BJ (cell line): Measurements from ENCODE around the gene MCOLN2. TPM values are rescaled to one million over a fixed set of nuclear protein-coding genes. Genes with fewer than 3 reads are reported as not detected.

ENCODE experiments used
- CTCF ChIA-PET: fragments of 350-600 bp; formaldehyde crosslinking; extraction: SDS; loops from one replicate; lab custom pipeline; 2021; ENCODE audit warnings: antibody characterized with exemption, inconsistent platforms; lab: Yijun Ruan, JAX
- POLR2A ChIA-PET: fragments of 300-600 bp; sonication (Branson Sonifier 250); formaldehyde crosslinking; extraction: SDS; loops from one replicate; lab custom pipeline; 2021; ENCODE audit warnings: antibody characterized with exemption; lab: Charles Lee
- DNase-seq: peaks from one replicate; pipeline ENCODE4 v3.0.0-alpha.2; 2011; ENCODE audit warnings: low read depth
- H3K27me3 ChIP-seq: 2 replicates; pipeline ENCODE4 v1.6.0; 2011; ENCODE audit warnings: low read length; ENCODE audit not compliant: control insufficient read depth, insufficient read depth
- H3K36me3 ChIP-seq: 2 replicates; pipeline ENCODE4 v1.5.1; 2011; ENCODE audit warnings: low read length; ENCODE audit not compliant: control insufficient read depth, insufficient read depth
- H3K4me3 ChIP-seq: 2 replicates; pipeline ENCODE4 v1.5.1; 2011; ENCODE audit warnings: low read depth, mild to moderate bottlenecking, control low read depth, low read length
- CTCF ChIP-seq: IDR thresholded peaks from 2 replicates; pipeline ENCODE4 v1.5.1; 2011; ENCODE audit warnings: low read depth, mild to moderate bottlenecking, control low read depth, inconsistent platforms, low read length, moderate library complexity; ENCODE audit not compliant: insufficient read depth
- polyA plus RNA-seq: library from polyadenylated mRNA; depleted of rRNA; stranded (reverse); fragments of >200 nt; gene quantifications from 2 replicates; pipeline ENCODE4 v1.2.3, GENCODE V29; 2011

The MCOLN2 gene
- polyA plus RNA-seq, 1 experiment = 0.29 TPM

DNA sequence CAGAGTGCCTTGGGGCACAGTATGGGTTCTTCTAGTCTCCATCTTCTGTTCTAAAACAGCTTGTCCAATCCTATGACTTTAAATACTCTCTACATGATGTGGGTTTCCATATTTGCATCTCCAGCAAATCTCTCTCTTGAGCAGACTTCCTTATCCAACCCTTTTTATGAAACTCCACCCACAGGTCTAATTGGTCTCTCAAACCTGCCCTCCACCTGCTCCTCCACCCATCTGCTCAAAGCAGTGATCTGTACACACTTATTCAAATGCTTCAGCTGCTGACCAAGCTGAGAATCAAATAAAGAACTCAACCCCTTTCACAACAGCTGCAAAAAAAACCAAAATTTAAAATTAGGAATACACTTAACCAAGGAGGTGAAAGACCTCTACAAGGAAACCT, 11.5 kb downstream of the MCOLN2 start:
- ChIA-PET CTCF (interaction anchor here (1.3 to 1.4 kb wide), 2 partner anchors 9 to 275 kb away, joined by 3 to 5 read pairs; no protein-coding TSS in a partner anchor), POLR2A (no interaction called here)
- H3K27me3 ChIP-seq = no peaks in the 10 kb centered on the region
- DNase-seq = no peak
- no peak for TF ChIP-seq CTCF
- no peaks in the 10 kb centered on the region for H3K36me3 ChIP-seq
- no peak overlapping the region for H3K4me3 ChIP-seq

DNA sequence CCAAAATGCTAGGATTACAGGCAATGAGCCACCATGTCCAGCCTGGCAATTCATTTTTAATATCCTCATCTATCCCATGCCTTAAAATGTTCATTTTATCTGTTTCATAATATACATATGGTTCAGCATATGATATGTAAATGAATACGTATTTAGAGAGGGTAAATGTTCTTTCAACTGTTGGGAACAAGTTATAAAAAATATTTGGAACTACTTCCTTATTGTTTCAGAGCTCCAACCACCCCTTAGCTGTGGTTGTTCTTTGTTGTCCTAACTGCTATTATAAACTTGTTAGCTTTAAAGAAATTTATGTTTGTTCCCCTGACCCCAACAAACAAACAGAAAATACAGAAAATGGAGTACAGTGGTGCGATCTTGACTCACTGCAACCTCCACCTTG, 14.5 kb downstream of the MCOLN2 start:
- H3K36me3 ChIP-seq = no peaks in the 10 kb centered on the region
- ChIA-PET CTCF (no interaction called here), POLR2A (no interaction called here)

GRCh38 chr1:84975035-84975434, 21.9 kb downstream of the MCOLN2 start:
- DNase-seq = no peak
- ChIA-PET POLR2A (no interaction called here), CTCF (no interaction called here)
- H3K27me3 ChIP-seq = no peaks in the 10 kb centered on the region; the same call in 1 of the 2 replicates
- H3K4me3 ChIP-seq = no peak overlapping the region
- H3K36me3 ChIP-seq = no peaks in the 10 kb centered on the region
- no peak for TF ChIP-seq CTCF

More for the DNA sequence above, 14.5 kb downstream of the MCOLN2 start:
- H3K27me3 ChIP-seq = no peaks in the 10 kb centered on the region; the same call in 1 of the 2 replicates
- no peak for TF ChIP-seq CTCF
- H3K4me3 ChIP-seq = no peak overlapping the region
- no peak for DNase-seq

GRCh38 chr1:84973498-84974334, 23.2 kb downstream of the MCOLN2 start:
- Histone ChIP-seq H3K4me3 (no peak overlapping the region), H3K27me3 (no peaks in the 10 kb centered on the region), H3K36me3 (no peaks in the 10 kb centered on the region)
- CTCF ChIA-PET = interaction anchor here (0.8 to 1.1 kb wide), 2 partner anchors 29 to 281 kb away, joined by 3 read pairs; no protein-coding TSS in a partner anchor
- no peak for TF ChIP-seq CTCF
- no peak for DNase-seq
- POLR2A ChIA-PET = no interaction called here

GRCh38 chr1:84972377-84972987, 24.4 kb downstream of the MCOLN2 start:
- no peak for TF ChIP-seq CTCF
- Histone ChIP-seq H3K27me3 (no peaks in the 10 kb centered on the region), H3K4me3 (no peak overlapping the region), H3K36me3 (no peaks in the 10 kb centered on the region)
- no peak for DNase-seq
- POLR2A ChIA-PET = no interaction called here
- CTCF ChIA-PET = interaction anchor here (0.9 to 1.8 kb wide), 3 partner anchors 28 to 282 kb away, joined by 3 to 7 read pairs (median 3); no protein-coding TSS in a partner anchor
